ENCODE data around the gene GNG11. TPM values are rescaled to one million over a fixed set of nuclear protein-coding genes. Genes with fewer than 3 reads are reported as not detected.
A peak's percentile ranks its signal among the peaks of the same experiment; 100 is the strongest.

GNG11 gene
- total and polyA plus RNA-seq, 11 donors, result 10.5 to 37.7 (median 19.0) TPM

DNA sequence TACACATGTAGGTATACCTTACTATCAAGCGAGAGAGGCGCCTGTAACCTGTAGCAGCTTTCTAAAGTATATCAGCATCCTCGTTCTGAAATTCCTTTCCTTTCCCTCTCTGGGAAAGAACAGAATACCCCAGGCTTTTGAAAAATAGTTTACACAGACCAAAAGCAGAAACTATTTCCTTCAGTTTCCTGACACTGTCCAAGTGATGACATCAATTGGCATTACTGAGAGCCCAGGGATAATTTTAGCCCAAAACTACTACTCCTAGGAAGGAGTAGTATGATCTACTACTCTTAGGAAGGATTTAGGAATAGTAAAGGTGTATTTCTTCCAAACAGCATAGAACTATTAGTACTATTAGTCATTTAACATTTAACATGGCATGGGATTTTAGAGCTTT, 6.0 kb downstream of the GNG11 start:
- Histone ChIP-seq H3K36me3 (peaks cover 0 to 26% (median 17%) of the 10 kb centered on the region in 9 donors), H3K4me3 (peak overlapping the region in 1 of 12 donors; percentile 1), H3K9me3 (no peaks in the 10 kb centered on the region), H3K27ac (peak overlapping the region in 9 of 12 donors; percentile 15 to 62 (median 45)), H3K27me3 (no peaks in the 10 kb centered on the region), H3K4me1 (peaks cover 0 to 31% (median 11%) of the 10 kb centered on the region in 12 donors)
- DNase-seq (no peak), ATAC-seq (peak in 2 of 4 donors; percentile 29 to 71)
- WGBS, 4 donors, result 52 to 67% (median 56%) methylated on average over 3 of the region's 3 CpGs
- intact Hi-C loops (cut with DNase I), result no loop called here
- no peak for TF ChIP-seq POLR2A (IDR thresholded peaks at IDR 0.05)
- TF ChIP-seq, protein P1, sequence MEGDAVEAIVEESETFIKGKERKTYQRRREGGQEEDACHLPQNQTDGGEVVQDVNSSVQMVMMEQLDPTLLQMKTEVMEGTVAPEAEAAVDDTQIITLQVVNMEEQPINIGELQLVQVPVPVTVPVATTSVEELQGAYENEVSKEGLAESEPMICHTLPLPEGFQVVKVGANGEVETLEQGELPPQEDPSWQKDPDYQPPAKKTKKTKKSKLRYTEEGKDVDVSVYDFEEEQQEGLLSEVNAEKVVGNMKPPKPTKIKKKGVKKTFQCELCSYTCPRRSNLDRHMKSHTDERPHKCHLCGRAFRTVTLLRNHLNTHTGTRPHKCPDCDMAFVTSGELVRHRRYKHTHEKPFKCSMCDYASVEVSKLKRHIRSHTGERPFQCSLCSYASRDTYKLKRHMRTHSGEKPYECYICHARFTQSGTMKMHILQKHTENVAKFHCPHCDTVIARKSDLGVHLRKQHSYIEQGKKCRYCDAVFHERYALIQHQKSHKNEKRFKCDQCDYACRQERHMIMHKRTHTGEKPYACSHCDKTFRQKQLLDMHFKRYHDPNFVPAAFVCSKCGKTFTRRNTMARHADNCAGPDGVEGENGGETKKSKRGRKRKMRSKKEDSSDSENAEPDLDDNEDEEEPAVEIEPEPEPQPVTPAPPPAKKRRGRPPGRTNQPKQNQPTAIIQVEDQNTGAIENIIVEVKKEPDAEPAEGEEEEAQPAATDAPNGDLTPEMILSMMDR (IDR thresholded peaks at IDR 0.05), result no peak

DNA sequence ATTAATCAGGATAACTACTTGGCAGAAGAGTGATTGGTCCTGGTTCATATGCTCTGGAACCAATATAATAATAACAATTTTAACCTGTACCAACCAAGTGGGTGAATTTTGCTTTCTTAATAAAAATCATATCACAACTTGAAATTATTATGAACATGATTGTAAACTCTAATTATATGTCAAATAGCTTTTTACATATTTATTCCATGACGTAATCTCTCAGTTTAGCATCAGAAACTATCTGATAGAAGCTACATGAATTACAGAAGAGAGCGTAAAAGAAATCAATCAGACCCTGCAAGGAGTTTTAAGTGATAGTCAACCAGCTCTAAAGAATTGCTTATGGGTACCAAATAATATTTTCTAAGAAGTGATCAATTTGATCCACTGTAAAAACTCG, 10.1 kb downstream of the GNG11 start:
- intact Hi-C loops (cut with DNase I), result no loop called here
- H3K27ac ChIP-seq, result no peak overlapping the region
- no peaks in the 10 kb centered on the region for H3K27me3 ChIP-seq
- H3K4me3 ChIP-seq, result no peak overlapping the region
- WGBS, 4 donors, result 63 to 75% (median 73%) methylated on average over 3 of the region's 3 CpGs
- TF ChIP-seq, protein P1 (IDR thresholded peaks at IDR 0.05), result no peak
- TF ChIP-seq POLR2A (IDR thresholded peaks at IDR 0.05), result no peak
- no peak for ATAC-seq
- no peak for DNase-seq
- no peaks in the 10 kb centered on the region for H3K9me3 ChIP-seq
- peaks cover 0 to 11% (median 4%) of the 10 kb centered on the region in 9 donors for H3K36me3 ChIP-seq
- H3K4me1 ChIP-seq, result peaks cover 0 to 22% (median 10%) of the 10 kb centered on the region in 12 donors

DNA sequence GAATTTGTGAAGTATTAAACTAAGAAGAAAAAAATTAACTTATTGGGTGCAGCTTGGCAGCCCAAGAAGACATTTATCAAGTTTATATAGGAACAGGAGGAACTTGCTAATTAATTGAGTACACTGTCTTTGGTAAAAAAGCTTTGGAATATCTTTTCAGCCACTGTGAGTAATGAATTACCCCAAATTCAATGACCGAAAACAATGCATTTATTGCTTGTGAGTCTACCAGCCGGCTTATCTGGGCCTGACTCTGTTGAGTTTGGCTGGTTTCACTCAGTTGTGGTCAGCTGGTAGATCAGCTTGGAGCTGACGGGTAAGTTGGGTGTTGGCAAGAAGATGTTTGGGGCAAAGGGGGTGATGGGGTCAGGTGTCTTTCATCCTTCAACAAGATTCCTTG, 11.6 kb downstream of the GNG11 start:
- no peak for DNase-seq
- Histone ChIP-seq H3K27ac (no peak overlapping the region), H3K9me3 (no peaks in the 10 kb centered on the region), H3K36me3 (no peaks in the 10 kb centered on the region), H3K4me1 (peaks cover 0 to 9% (median 0%) of the 10 kb centered on the region in 12 donors), H3K4me3 (no peak overlapping the region), H3K27me3 (no peaks in the 10 kb centered on the region)
- ATAC-seq, result no peak
- intact Hi-C loops (cut with DNase I), result no loop called here
- WGBS, 4 donors, result 87 to 96% (median 95%) methylated on average over 3 of the region's 3 CpGs
- TF ChIP-seq POLR2A (IDR thresholded peaks at IDR 0.05), result no peak
- TF ChIP-seq, protein P1 (IDR thresholded peaks at IDR 0.05), result no peak

DNA sequence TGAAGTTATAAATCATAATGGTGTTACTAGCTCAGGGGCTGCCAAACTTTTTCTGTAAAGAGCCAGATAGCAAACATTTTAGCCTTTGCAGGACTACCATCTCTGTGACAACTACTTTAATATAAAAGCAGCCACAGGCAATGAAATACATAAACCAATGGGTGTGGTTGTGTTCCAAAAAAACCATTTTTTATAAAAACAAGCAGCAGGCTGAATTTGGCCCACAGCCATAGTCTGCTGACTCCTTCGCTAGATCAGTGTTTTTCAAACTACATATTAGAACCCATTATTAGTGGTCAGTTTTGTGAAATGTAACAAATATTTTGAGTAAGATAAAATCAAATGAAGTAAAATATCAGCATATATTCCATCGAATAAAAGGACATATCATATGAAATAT, 13.6 kb downstream of the GNG11 start:
- 79 to 86% (median 81%) methylated on average over 2 of the region's 2 CpGs for WGBS, 4 donors
- DNase-seq (peak in 1 of 5 donors; percentile 26), ATAC-seq (no peak)
- intact Hi-C loops (cut with DNase I), result no loop called here
- H3K27me3 ChIP-seq, result no peaks in the 10 kb centered on the region
- H3K36me3 ChIP-seq, result no peaks in the 10 kb centered on the region
- no peaks in the 10 kb centered on the region for H3K9me3 ChIP-seq
- H3K4me3 ChIP-seq, result no peak overlapping the region
- peaks cover 0 to 8% (median 0%) of the 10 kb centered on the region in 12 donors for H3K4me1 ChIP-seq
- no peak for TF ChIP-seq POLR2A (IDR thresholded peaks at IDR 0.05)
- TF ChIP-seq, protein P1 (IDR thresholded peaks at IDR 0.05), result no peak
- H3K27ac ChIP-seq, result no peak overlapping the region
